ENCODE data around the gene IL5.
"Not testable (repeated sequence)": the region's sequence is repeated elsewhere in the genome, so short reads cannot be mapped to it uniquely, and the experiment has no call there.

The IL5 gene

GRCh38 chr5:132557478-132558172, 14.3 kb upstream of the IL5 start:
- Histone ChIP-seq H3K4me2 (ENCODE audit: low read length) (peak overlapping the region; percentile 89), H3K27ac (peak overlapping the region; percentile 77), H3K4me1 (peaks cover 5% of the 10 kb centered on the region), H3K4me3 (ENCODE audit: low read depth, low read length) (peak overlapping the region; percentile 87), H3K36me3 (ENCODE audit: control insufficient read depth, insufficient read depth, low read length) (no peaks in the 10 kb centered on the region), H3K9me3 (ENCODE audit: control insufficient read depth, low read length) (no peaks in the 10 kb centered on the region), H3K27me3 (ENCODE audit: control insufficient read depth, insufficient read depth, low read length) (no peaks in the 10 kb centered on the region), H3K9ac (peak overlapping the region; percentile 17), H3K79me2 (peaks cover 23% of the 10 kb centered on the region), H2AFZ (peak overlapping the region; percentile 98)
- TF ChIP-seq CTCF (IDR thresholded peaks at IDR 0.05), result no peak

GRCh38 chr5:132556763-132557477, 13.6 kb upstream of the IL5 start, which contains the start of gene RAD50:
Gene RAD50 (plus strand): TSS chr5:132556977. CDS start chr5:132557325, 348 bp downstream.
- Histone ChIP-seq H3K27me3 (ENCODE audit: control insufficient read depth, insufficient read depth, low read length) (no peaks in the 10 kb centered on the region), H3K9ac (peak within 1 kb of the TSS; percentile 17), H3K4me2 (ENCODE audit: low read length) (peak within 1 kb of the TSS; percentile 89), H3K4me3 (ENCODE audit: low read depth, low read length) (peak within 1 kb of the TSS; percentile 87), H3K79me2 (peaks cover 19% of the 10 kb centered on the region), H2AFZ (peak within 1 kb of the TSS; percentile 98), H3K27ac (peak within 1 kb of the TSS; percentile 77), H3K9me3 (ENCODE audit: control insufficient read depth, low read length) (no peaks in the 10 kb centered on the region), H3K36me3 (ENCODE audit: control insufficient read depth, insufficient read depth, low read length) (no peaks in the 10 kb centered on the region), H3K4me1 (peaks cover 5% of the 10 kb centered on the region)
- no peak for TF ChIP-seq CTCF (IDR thresholded peaks at IDR 0.05)

GRCh38 chr5:132556153-132556762, 12.9 kb upstream of the IL5 start:
- Histone ChIP-seq H3K9ac (peak overlapping the region; percentile 17), H3K9me3 (ENCODE audit: control insufficient read depth, low read length) (no peaks in the 10 kb centered on the region), H3K4me2 (ENCODE audit: low read length) (peak overlapping the region; percentile 89), H3K27me3 (ENCODE audit: control insufficient read depth, insufficient read depth, low read length) (no peaks in the 10 kb centered on the region), H3K4me3 (ENCODE audit: low read depth, low read length) (peak overlapping the region; percentile 87), H3K4me1 (peaks cover 5% of the 10 kb centered on the region), H3K27ac (peak overlapping the region; percentile 77), H3K79me2 (peaks cover 15% of the 10 kb centered on the region), H3K36me3 (ENCODE audit: control insufficient read depth, insufficient read depth, low read length) (no peaks in the 10 kb centered on the region), H2AFZ (peak overlapping the region; percentile 98)
- no peak for TF ChIP-seq CTCF (IDR thresholded peaks at IDR 0.05)

- no peak overlapping the region for H3K4me2 ChIP-seq (ENCODE audit: low read length)
- H2AFZ ChIP-seq, result no peak overlapping the region
- H3K4me3 ChIP-seq (ENCODE audit: low read depth, low read length), result no peak overlapping the region
- H3K9ac ChIP-seq, result no peak overlapping the region
- H3K79me2 ChIP-seq, result no peaks in the 10 kb centered on the region
- TF ChIP-seq CTCF (IDR thresholded peaks at IDR 0.05), result no peak
- no peaks in the 10 kb centered on the region for H3K27me3 ChIP-seq (ENCODE audit: control insufficient read depth, insufficient read depth, low read length)
- H3K36me3 ChIP-seq (ENCODE audit: control insufficient read depth, insufficient read depth, low read length), result no peaks in the 10 kb centered on the region
- no peaks in the 10 kb centered on the region for H3K9me3 ChIP-seq (ENCODE audit: control insufficient read depth, low read length)
- H3K4me1 ChIP-seq, result no peaks in the 10 kb centered on the region
- no peak overlapping the region for H3K27ac ChIP-seq
Observed at GRCh38 chr5:132549576-132549975, 6.3 kb upstream of the IL5 start.

GRCh38 chr5:132548834-132549233, 5.5 kb upstream of the IL5 start:
- H3K27ac ChIP-seq; H3K36me3 ChIP-seq (ENCODE audit: control insufficient read depth, insufficient read depth, low read length); H3K9me3 ChIP-seq (ENCODE audit: control insufficient read depth, low read length); H2AFZ ChIP-seq; H3K9ac ChIP-seq; H3K4me1 ChIP-seq; H3K27me3 ChIP-seq (ENCODE audit: control insufficient read depth, insufficient read depth, low read length); H3K4me3 ChIP-seq (ENCODE audit: low read depth, low read length); H3K79me2 ChIP-seq; H3K4me2 ChIP-seq (ENCODE audit: low read length): not testable (repeated sequence)
